ENCODE data around the gene PPP1R13B.

PPP1R13B gene

DNA sequence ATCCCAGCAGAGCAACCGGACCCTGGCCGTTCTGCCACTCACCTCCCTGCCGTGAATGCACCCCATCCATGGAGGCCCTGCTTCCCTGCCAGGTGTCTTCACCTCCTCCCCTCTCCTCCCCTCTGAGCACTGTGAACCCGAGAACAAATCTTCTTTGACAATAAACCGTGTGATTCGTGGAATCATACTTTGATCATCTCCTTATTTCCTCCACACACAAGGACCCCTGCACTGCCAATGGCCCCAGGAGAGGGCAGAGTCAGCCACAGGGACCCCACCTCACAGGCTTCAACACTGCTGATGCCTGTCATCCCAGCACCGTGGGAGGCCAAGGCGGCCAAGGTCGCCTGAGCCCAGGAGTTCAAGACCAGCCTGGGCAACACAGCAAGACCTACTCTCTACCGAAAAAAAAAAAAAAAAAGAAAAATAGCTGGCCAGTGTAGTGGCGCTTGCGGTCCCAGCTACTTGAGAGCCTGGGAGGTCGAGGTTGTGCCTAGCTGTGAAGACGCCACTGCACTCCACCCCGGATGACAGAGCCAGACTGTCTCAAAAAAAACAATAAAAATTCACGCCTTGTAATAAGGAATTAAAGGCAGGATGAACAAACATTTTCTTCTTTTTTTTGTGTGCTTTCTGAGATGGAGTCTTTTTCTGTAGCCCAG is 133.2 kb downstream of the PPP1R13B start:
- no peak for DNase-seq (ENCODE audit: low read depth)

- DNase-seq (ENCODE audit: low read depth) = peak; percentile 37
Measured at GRCh38 chr14:103713304-103714062, 133.9 kb downstream of the PPP1R13B start.

DNA sequence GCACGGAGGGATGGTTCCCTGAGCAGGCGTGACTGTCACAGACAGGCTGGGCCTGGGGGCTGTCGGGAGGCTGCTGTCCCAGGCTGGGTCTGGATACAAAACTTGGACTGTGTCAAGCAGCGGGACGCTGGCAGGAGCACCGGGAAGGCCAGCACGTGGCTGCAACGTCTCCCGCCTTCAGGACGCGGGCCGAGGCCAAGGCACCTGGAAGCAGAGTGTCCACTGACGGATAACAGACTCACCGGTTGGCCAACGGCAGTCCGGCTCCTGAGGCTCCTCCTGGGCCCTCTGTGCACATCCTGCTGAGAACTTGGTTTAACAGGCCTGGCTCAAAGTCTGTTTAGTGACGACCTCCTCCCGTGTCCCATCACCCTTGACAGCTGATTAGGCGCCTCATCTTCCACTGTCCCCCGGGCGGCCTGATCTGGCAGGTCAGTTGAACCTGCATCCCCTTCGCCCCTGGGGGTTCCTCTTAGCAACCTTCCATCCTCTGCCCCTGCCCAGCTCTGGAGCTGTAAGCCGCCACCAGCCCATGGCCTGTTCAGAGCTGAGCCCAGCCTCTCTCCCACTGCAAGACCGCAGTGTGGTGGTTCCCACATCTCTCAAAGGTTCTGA is 134.6 kb downstream of the PPP1R13B start:
- no peak for DNase-seq (ENCODE audit: low read depth)

GRCh38 chr14:103711516-103712431 is 135.6 kb downstream of the PPP1R13B start:
- DNase-seq (ENCODE audit: low read depth) = no peak

DNA sequence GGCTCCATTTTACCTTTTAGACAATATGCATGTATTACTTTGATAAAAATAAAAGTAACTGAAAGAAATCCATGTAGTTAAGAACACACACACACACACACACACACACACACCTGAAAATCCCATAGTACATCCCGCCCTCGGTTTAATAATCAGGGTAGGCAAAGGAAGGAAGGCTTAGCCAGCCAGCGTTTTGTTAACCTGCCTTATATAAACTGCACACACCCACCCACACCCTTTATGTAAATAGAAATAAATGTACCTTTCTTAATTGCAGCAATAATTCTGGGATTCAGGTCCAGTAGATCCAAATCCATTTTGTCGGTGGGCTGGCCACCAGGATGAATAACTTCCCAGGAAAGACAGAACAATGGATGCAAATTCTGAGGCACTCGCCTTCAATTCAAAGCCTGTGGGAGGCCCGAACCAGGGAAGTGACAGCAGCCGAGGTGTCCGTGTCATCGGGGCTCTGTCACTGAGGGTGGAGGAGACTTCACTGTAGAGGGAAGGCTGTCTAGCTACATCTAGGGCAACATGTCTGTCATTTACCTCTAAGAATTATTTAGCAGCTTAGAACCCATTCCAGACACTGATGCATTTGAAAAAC is 136.5 kb downstream of the PPP1R13B start:
- DNase-seq (ENCODE audit: low read depth) = no peak

GRCh38 chr14:103709814-103710213 is 137.6 kb downstream of the PPP1R13B start:
- no peak for DNase-seq (ENCODE audit: low read depth)

DNA sequence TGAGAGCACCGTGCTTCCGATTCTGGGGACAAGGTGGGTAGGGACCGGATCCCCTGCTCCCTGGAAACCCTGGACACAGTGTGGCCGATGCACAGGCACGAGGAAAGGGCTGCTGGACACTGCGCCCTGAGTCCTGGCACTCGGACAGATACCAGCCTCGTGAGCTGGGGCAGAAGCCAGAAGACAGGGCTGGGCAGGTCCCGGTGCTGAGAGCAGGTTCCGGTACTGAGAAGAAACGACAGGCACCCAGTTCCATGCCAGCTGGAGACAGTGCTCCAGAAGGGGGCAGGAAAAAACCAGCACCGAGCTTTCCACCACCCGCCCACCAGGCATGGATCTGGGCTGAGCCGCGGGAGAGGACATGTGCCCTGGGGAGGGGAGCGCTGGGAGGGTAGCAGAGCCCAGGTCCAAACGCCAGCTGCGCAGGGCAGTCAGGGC is 138.6 kb downstream of the PPP1R13B start:
- DNase-seq (ENCODE audit: low read depth) = no peak

DNA sequence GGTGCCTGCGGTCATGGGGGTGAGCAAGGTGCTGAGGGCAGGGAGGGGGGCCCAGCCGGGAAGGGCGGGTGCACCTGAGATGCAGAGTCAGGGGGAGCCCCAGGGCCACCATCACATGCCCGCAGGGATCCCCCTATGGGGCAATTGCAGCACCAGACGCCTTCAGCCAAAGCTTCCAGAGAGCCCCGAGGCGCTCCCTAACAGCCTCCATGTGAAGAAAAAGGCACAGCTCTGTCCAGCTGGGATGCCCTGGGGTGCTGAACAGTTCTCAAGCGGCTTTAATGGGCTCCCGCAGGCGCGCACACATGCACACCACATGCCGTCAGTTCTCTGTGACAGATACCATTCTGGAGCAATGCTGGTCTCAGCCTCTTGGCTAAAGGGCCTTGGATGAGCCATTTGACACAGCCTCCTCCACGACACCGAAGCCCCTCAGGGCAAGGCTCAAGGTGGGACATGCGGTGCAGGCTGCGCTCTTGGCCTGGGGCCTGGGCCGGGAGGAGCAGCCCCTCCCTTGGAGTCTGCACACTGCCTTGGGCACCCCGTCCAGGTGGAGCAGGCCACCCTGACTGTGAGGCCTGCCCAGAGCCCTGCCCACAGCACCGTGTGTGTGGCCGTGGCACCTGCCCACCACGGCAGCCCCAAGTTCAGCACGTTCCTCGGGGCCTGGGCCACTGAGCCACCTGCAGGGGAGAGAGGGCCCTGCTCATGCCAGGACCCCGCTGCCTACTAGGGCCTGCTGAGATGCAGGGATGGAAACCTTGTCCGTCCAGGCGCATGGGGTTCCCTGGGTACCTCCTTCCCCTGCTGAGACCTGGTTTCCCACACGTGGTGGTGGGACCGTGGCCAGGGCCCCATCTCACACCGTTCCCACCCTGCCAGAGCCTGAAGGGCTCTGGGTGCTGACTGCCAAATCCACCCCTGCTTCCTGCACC is 139.8 kb downstream of the PPP1R13B start:
- no peak for DNase-seq (ENCODE audit: low read depth)

- no peak for DNase-seq (ENCODE audit: low read depth)
Measured at GRCh38 chr14:103706551-103707328, 140.6 kb downstream of the PPP1R13B start.

- no peak for DNase-seq (ENCODE audit: low read depth)
Measured at GRCh38 chr14:103705504-103706284, 141.7 kb downstream of the PPP1R13B start.

GRCh38 chr14:103705118-103705503 is 142.3 kb downstream of the PPP1R13B start:
- no peak for DNase-seq (ENCODE audit: low read depth)

- DNase-seq (ENCODE audit: low read depth) = no peak
Measured at GRCh38 chr14:103704708-103705107, 142.7 kb downstream of the PPP1R13B start.

DNA sequence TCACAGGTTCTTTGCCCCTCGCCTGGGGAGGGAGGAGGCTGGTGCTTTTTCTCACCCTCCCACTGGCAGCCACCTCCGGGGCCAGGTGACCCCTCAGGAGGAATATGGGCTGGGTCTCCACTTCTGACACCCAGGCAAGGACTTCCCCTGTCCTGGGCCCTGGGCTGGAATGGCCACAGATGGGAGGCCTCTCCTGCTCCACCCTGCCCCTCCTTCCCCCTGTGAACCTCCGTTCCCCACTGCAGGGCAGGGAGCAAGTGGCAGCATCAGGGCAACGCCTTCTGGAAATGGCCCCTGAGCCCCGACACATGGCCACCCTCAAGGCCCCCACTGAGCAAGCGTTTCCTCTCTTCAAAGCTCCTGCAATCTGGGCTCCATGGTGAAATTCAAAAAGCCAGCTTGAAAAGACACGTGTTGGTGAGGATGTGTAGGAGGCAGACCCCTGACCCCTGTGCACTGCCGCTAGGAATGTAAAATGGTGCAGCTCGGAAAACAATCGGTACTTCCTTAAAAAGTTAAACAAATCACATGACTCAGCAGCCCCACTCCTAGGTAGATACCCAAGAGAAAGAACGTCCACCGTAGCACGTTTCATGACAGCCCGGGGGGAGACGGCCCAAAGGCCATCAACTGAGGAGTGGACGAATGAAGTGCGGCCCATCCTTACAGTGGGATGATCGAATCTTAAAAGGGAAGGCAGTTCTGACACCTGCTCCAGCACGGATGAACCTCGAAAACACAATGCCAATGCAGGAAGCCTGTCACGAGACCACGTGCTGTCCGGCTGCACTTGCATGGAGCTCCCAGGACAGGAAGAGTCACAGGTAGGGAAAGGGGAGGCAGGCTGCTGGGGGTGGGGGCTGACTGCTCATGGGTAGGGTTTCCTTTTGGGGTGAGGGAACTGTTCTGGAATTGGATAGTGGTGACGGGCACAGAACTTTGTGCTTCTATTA is 143.7 kb downstream of the PPP1R13B start:
- no peak for DNase-seq (ENCODE audit: low read depth)

- DNase-seq (ENCODE audit: low read depth) = no peak
Measured at GRCh38 chr14:103702497-103703432, 144.6 kb downstream of the PPP1R13B start.

- no peak for DNase-seq (ENCODE audit: low read depth)
Measured at GRCh38 chr14:103702095-103702494, 145.3 kb downstream of the PPP1R13B start.

DNA sequence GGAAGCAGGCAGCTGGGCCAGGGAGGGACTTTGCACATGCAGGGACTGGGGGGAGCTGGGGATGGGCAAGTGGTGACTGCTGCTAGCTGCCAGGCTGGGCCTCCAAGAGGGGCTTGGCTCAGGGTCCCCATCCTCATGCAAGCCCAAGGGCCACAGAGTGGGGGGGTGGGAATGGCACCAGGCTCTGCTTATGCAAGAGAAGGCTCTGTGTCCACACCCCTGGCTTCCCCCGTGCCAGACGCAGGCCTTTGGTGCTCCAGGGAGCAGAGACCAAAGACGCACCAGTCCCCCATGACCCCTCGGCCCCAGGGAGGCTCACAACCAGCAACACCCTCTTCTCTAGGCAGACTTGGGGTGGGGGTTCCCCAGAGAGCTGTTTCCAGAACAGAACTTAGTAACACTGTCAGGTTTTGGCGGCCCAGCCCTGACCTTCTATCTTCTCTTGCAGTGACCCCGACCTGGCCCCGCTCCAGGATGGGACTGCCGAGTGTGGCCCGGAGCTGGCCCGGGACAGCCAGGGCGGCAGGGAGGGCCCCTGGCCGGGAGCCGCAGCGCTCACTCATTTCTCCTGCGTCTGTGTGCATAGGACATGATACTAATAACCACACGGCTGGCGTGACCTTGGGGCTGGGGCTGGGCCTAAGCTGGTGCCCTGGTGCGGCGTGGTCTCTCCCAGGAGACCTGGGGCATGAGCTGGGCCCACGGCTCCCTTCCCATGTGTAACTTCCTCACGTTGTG is 146.5 kb downstream of the PPP1R13B start:
- DNase-seq (ENCODE audit: low read depth) = no peak
